Activated CD8-positive, alpha-beta memory T cell treated with anti-CD3 and anti-CD28 coated beads, Interleukin-2, amount 50 U/mL, for 1 hour (primary cell): ENCODE measurements around the gene MAGI2.

Experiments
- DNase-seq: peaks from one replicate; pipeline ENCODE4 v3.0.0-alpha.2; 2020; ENCODE audit errors: extremely low read depth

Gene MAGI2

DNA sequence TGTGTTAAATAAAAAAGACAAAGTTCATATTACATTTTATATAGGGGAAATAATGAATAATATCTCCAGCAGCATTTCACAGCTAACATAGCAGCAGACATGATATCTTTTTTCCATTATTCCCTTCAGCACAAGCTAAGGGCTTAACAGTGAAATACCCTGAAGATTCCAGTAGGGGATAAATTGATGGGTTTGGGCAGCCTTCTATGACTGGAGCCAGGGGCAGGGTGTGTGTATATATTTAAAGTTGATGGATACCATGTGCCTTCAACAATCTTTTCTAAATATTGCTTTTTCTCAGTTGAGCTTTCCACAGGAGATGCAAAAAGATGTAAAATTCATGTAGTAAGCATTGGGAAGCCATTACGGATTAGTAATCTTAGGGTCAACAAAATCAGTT lies 151.2 kb downstream of the MAGI2 start:
- DNase-seq = no peak

DNA sequence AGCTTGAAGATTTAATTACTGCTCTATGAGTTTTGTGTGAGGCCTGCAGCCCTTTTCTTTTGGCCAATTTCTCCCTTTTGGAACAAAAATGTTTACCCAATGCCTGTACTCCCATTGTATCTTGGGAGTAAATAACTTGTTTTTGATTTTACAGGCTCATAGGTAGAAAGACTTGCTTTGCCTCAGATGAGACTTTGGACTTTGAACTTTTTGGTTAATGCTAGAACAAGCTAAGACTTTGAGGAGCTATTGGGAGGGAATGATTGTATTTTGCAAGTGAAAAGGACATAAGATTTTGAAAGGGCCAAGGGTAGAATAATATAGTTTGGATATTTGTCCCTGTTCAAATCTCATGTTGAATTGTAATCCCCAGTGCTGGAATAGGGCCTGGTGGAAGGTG lies 152.0 kb downstream of the MAGI2 start:
- no peak for DNase-seq

DNA sequence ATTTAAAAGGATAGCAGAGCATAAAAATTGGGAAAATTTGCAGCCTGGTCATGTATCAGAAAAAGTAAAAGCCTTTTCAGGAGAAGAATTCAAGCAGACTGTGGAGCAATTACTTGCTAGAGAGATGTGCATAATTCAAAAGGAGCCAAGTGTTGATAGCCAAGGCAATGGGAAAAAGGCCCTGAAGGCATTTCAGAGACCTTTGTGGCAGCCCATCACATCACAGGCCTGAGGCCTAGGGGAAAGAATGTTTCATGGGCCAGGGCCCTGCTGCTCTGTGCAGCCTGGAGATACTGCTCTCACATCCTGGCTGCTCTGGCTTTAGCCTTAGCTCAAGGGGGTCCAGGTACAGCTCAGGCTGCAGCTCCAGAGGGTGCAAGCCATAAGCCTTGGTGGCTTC lies 152.9 kb downstream of the MAGI2 start:
- no peak for DNase-seq

DNA sequence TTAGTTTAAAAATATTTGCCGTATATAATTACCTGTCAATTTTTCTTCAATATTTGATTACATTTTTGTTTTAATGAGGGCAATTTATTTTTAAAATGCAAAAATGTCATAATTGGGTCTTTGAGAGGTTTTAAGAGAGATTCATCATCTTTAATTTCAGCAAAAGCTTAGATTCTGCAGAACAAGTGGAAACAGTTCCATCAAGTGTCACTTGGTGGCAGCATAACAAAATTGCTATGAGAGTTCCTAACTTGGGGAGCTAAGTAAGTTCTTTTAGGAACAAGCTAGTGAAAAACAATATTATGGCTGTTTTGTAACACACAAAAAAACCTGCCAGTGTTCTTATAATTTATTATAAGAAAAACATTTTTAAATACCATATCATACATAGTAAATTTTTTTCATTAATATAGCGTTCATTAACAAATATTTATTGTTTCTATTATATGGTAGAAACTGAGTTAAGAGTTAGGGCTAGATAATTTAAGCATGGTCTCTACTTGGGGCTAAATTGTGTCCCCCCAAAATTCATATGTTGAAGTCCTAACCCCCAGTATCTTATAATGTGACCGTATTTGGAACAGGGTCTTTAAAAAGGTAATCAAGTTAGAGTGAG lies 155.2 kb downstream of the MAGI2 start:
- DNase-seq = no peak

DNA sequence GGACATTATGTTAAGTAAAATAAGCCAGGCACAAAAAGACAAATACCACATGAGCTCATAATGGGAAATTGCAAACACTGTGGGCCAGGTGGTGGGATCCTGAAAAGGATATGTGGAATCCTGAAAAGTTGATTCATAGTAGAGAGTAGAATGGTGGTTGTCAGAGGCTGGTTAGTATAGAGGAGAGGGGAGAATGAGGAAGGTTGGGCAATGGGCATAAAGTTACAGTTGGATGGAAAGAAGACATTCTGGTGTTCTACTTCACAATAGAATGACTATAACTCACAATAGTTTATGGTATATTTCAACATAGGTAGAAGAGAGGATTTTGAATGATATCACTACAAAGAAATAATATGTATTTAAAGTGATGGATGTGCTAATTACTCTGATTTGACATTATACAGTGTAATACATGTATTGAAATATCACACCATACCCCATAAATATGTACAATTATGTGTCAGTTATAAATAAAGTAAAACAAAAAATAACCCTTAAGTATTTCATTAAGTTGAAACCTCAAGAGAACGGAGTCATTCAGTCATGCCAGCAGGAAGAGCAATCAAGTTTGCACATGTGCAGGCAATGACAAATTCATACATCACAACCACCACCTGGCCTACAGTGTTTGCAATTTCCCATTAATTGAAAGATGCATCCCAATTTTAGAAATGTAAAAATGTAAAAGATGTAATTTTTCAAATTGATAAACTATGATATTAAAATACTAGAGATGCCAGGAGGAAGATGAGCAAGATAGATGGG lies 156.7 kb downstream of the MAGI2 start:
- DNase-seq = no peak

DNA sequence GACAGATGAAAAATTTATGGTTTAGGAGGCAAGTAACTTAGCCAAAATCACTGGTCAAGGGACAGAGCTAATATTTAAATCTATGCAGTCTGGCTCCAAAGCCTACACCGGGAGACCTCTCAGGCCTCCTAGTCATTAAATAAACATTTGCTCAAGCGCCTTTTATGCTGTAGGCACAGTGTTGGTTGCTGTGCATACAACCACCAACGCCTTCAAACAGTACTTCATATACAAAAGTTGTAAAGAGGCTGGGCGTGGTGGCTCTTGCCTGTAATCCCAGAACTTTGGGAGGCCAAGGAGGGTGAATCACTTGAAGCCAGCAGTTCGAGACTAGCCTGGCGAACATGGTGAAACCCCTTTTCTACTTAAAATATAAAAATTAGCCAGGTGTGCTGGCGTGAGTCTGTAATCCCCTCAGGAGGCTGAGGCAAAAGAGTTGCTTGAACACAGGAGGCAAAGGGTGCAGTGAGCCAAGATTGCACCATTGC lies 159.8 kb downstream of the MAGI2 start:
- DNase-seq = no peak

DNA sequence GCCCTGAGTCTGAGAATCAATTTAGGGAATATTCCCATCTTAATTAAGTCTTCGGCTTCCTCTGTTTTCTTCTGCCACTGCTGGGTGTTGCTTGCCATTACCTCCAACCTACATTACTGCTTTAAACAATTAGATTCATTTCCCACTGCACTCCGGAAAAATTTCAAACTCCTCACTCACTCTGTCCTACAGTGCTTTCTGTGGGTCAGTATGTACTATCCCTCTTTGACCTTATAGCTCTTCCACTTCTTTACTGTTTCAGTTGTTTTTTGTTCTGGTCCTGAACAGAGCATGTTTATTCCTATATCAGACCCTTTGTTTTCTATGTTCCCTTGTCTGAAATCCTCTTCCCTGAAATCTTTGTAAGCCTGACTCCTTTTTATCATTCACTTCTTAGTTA lies 160.6 kb downstream of the MAGI2 start:
- no peak for DNase-seq

DNA sequence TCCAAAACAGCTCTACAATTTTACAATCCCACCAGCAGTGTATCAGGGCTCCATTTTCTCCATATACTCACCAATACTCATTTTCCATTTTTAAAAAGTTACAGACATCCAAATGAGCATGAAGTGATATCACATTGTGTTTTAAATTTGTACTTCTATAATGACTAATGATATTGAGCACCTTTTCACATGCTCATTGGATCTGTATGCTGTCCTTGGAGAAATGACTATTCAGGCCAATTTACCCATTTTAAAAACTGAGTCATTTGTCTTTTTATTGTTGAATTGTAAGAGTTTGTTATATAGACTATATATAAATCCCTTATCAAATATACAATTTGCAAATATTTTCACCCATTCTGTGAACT lies 162.0 kb downstream of the MAGI2 start:
- no peak for DNase-seq

DNA sequence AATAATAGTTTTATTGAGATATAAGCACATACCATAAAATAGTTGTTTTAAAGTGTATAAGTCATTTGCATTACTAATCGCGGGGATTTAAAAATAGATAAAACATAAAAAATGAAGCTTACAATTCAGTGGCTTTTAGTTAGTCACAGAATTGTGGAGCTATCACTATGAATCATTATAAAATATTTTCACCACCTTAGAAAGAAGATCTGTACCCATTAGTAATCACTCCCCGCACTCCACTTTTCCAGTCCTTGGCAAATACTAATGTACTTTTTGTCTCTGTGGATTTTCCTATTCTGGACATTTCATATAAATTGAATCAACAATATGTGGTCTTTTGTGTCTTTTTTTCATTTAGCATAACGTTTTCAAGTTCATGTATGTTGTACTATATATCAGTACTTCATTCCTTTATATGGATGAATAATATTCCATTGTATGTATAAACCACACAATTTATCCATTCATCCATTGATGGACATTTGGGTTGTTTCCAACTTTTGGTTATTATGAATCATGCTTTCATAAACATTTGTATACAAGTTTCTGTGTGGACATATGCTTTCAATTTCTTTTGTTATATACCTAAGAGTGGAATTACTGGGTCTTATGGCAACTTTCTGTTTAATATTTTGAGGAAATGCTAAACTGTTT lies 162.5 kb downstream of the MAGI2 start:
- no peak for DNase-seq

DNA sequence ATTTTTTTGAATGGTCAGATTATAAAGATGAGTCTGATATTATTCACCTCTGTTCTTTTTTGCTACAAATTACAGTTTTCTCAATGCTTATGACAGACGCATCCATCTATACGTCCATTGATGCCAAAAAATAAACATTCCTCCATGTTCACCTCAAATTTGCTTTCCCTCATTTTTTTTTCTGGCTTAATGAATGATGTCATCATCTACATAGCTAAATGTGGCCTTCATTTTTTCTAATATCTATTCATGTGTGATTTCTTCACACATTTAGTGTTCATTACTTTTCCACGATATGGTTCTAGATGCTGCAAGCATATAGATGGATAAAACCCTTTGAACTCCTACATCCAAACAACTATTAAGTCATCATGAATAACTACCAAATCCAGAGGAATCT lies 163.1 kb downstream of the MAGI2 start:
- DNase-seq = no peak

DNA sequence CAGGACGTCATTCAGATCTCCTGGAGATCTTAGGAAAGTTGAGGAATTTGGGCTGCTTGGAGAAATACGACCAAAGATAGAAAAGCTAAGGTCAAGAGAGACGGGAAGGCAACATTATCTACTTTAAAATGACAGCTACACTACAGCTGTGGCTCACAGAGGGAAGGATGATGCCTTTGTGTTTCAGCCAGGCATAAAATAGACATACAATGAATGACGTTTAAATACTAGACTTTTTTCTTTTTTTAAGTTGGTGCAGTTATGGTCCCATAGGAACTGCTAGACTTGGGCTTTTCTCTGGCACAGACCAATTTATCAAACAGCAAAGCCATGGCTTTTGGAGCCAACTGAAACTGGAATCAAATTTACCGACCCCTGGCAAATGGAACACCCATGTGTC lies 164.8 kb downstream of the MAGI2 start:
- DNase-seq = no peak

DNA sequence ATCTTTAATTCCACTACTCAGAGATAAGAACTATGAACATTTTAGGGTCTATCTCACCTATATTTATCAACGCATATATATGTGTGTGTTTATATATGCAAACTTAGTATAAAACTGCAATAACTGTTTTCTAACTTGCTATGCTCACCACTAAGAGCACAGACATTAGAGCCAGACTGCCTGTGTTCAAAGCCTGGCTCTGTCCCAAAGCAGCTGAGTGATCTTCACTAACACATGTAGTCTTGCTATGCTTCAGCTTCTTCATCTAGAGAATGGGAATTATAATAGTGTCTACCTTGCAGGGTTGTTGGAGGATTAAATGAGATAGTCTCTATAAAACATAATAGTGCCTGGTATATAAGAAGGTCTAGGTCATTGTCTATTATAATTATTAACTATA lies 165.5 kb downstream of the MAGI2 start:
- DNase-seq = no peak

DNA sequence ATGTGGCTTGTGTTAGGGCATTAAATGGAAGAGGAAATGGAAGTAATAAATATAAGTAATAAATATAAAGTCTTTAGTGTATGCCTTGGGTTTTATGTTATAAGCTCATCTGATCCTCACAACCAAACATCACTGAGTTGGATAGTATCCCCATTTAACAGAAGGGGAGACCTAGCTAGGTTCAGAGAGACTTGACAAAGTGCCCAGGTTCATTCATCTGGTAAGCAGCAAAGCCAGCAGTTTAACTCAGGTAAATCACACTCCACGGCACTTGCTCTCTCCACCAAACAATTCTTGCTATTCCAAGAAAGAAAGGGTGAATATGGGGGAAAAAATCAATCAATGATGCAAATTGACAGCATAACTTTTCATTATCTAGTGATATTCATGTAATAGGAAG lies 167.3 kb downstream of the MAGI2 start:
- no peak for DNase-seq

DNA sequence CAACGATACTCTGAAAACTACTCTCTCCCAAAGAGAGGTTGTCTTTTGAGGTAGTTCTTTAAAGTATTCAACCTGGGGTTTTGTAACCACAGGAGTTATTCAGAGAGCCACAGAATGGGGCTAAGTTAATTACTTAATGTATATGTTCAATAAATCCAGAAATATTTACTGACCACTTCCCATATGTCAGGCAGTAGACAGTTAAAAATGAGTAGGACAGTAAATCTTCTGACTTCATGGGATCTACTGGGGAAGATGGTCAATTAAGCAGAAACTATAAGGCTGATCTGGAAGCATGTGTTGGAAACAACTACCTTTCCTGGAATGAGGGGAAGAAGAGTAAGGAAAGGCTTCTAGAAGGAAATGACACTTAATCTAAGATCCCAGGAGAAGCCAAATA lies 167.7 kb downstream of the MAGI2 start:
- no peak for DNase-seq

DNA sequence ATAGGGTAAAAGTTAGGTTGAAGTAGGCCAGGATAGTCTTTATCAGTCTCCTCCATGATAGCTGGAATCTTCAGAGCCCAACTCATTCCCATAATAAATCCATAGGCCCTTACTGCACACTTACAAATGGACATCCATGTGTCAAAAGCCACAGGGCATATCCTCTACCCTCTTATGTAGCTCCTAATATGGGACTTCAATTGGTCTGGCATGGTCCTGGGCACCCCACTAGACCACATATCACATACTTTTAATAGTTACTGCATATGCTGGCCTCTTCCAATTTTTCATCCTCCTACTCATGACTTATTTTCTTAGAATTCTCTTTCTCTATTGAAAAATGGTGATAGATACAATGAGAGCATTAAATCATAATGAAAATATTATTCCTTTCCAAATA lies 169.3 kb downstream of the MAGI2 start:
- DNase-seq = no peak

DNA sequence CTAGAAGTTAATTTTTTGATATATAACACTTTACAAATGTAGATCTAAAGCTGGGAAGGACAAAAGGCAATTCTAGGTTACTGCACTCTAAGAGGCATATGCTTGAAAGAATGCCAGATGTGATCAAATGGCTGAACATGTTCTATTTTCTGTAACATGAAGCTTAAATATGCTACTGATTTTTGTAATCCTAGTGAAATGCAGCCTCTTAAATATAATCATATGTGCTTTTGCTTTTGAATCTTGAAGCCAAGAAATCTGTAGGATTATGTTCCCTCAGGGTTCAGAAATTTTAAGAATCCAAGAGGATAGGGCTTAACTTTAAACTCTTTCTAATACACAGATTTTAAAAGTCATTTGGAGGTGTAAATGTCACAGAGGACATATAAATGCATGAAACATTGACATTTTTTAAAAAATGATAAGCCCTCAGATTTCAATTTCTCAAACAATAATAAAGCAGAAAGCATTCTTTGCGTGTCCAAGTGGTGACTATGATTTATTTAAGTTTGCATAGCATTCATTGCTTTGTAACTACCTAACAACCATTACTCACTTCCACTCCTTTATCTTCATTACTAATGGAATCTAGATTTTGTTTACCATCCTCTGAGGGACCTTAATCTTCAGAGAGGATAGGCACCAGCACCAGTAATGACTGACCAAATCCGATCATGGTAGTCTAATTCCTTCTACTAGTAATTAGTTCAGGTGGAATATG lies 170.4 kb downstream of the MAGI2 start:
- DNase-seq = no peak

DNA sequence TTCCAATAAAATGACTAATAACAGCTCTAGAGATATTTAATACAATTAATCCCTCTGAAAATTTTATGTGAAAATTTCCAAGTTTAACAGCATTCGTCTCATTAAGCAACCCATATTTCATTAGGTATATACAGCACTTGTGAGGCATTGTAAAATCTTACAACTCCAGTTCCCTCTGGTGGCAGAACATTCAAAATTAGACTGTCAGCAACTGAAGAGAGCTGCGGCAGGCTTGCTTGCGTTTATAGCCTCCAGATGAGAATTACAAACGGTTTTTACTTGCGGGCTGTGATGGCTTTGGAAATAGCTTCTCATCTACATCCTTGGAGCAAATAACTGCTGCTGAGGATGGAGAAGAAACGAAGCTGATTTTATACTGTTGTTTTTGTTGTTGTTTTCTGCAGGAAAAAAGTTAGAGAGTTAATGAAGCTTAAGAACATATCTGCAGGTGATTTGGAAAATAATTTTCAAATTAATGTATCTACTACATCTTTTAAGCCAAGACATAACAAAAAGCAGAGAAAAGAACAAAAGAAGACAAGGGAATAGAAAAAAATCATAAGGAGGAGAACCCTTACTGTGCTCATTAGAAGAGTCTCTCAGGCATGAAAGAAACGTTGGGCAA lies 171.3 kb downstream of the MAGI2 start:
- DNase-seq = no peak

DNA sequence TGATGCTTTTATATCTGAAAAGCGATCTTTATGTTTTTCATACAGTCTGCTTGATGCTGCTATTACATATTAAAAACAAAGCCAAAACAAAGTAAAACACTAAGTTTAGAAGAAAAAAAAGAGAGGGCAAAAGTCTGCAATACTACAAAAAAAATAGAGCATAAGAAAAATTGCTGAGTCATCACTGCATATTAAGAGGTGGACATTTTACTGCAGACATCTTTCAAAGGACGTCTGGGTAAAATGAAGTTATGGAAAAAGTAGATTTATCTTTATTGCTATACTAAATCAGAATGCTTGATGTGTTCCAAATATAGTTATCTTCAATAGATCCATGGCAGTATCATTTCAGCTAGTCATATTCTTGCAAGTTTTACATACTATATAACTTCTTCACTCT lies 172.0 kb downstream of the MAGI2 start:
- DNase-seq = no peak

DNA sequence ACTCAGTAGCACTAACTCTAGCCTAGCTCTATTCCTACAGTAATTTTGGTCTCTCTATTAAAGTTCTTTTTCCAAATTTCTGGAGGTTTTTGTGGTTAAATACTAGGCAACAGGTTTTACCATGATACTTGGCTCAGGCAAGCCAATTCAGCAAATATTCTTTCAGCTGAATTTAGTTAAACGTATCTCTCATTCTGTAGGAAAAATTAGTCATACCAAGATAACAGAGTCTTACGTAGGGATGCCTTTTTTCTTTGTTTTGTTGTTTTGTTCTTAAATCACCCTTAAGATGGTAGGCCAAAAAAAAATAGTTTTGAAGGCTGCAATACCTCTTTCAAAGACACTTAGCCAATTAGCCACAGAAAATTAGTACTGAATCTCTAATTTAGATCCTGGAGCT lies 180.5 kb downstream of the MAGI2 start:
- DNase-seq = no peak

DNA sequence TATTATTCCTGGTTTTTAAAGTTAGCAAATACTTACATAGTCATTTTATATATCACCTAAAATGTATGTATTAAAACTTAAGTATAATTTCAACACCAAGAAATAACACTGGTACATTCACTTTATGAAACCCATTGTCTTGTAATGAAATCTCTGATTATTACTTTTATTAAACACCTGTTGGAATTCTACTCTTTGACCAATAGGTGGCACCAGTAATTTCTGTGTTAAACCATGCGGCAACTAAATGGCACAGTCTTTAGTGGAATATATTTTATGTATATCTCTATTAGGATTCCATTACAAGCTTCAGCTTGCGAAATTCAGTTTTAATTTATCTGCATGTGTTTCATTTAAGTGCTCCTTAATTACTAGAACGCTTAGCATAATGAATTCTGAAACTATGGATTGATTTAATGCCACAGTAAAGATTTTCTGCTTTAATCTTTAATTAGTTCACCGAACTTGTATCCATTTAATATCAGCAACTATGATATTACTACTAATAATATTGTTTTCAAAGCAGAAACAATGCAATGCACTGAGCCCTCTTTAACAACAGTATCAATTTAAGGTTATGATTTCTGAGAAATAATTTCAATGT lies 181.3 kb downstream of the MAGI2 start:
- no peak for DNase-seq

DNA sequence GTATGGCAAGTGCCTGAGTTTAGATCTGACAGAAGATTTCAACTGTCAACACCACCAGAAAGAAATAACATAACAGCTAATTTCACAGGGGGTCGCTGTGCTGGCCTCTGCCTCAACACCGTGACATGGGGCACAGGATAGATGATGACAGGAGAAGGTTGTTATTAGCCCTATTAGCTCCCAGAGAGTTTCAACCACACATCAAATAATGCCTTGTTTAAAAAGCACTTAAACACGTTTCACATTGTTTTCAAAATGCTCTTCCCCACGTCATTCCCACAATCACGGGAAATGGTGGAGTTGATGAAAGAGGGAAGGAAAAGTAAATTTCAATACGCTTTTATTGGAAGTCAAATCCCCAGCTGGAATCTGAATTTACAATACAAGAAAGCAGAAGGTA lies 184.7 kb downstream of the MAGI2 start:
- no peak for DNase-seq

DNA sequence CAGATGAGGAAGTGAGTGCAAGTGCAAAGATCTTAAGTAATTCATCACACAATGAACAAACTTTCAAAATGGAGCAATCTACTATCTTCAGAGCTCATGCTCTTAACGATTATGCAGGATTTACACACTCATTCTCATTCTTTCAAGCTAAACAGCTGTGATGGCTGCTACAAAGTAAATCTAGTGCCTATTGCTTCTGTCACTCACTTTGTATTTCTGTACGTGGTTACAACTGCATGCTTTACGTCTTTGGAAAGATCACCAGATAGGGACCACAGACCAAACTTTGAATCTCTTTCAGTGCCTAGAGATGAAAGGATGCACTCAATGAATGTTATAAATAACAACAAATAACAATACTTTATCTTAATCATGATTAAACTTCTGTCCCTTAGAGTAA lies 194.6 kb downstream of the MAGI2 start:
- no peak for DNase-seq
